Measurements from ENCODE around the gene VSIG4. TPM values are rescaled to one million over a fixed set of nuclear protein-coding genes. Genes with fewer than 3 reads are reported as not detected.

VSIG4 gene
- total and polyA plus RNA-seq, 2 experiments from 2014 or later, result not detected

- TF ChIP-seq EZH2 (IDR thresholded peaks at IDR 0.05; ENCODE audit: insufficient read depth, poor library complexity, severe bottlenecking) (no peak), EZH2phosphoT487 (IDR thresholded peaks at IDR 0.05; ENCODE audit: insufficient read depth, low read depth) (no peak)
- no peaks in the 10 kb centered on the region for H3K79me2 ChIP-seq (ENCODE audit: insufficient read depth)
- H3K27me3 ChIP-seq (replicated peaks; ENCODE audit: insufficient read depth), result no peaks in the 10 kb centered on the region
- DNase-seq, result no peak
- H2AFZ ChIP-seq, result no peak overlapping the region
- no peak overlapping the region for H3K9ac ChIP-seq
- no peaks in the 10 kb centered on the region for H3F3A ChIP-seq (ENCODE audit: insufficient read depth)
- no peaks in the 10 kb centered on the region for H3K9me3 ChIP-seq (ENCODE audit: low read depth)
- no peaks in the 10 kb centered on the region for H3K36me3 ChIP-seq (ENCODE audit: low read depth)
- H3K4me3 ChIP-seq, result no peak overlapping the region
- H3K9me2 ChIP-seq (ENCODE audit: insufficient read depth), result no peaks in the 10 kb centered on the region
- H3K4me2 ChIP-seq (ENCODE audit: unreplicated experiment), result no peak overlapping the region
- no peak overlapping the region for H3K27ac ChIP-seq
- WGBS, 2 experiments (ENCODE audit: low coverage in 1 of 2, low lambda C conversion rate in 2 of 2, missing lambda C conversion rate in 2 of 2), result 55% methylated on average over 4 of the region's 4 CpGs
- H4K20me1 ChIP-seq (ENCODE audit: insufficient read depth), result no peaks in the 10 kb centered on the region
- H3K4me1 ChIP-seq (ENCODE audit: insufficient read depth), result no peaks in the 10 kb centered on the region
- in situ Hi-C loops (cut with MboI), result no loop called here
These were observed 33.9 kb downstream of the VSIG4 start for GRCh38 chrX:66005830-66006449.

DNA sequence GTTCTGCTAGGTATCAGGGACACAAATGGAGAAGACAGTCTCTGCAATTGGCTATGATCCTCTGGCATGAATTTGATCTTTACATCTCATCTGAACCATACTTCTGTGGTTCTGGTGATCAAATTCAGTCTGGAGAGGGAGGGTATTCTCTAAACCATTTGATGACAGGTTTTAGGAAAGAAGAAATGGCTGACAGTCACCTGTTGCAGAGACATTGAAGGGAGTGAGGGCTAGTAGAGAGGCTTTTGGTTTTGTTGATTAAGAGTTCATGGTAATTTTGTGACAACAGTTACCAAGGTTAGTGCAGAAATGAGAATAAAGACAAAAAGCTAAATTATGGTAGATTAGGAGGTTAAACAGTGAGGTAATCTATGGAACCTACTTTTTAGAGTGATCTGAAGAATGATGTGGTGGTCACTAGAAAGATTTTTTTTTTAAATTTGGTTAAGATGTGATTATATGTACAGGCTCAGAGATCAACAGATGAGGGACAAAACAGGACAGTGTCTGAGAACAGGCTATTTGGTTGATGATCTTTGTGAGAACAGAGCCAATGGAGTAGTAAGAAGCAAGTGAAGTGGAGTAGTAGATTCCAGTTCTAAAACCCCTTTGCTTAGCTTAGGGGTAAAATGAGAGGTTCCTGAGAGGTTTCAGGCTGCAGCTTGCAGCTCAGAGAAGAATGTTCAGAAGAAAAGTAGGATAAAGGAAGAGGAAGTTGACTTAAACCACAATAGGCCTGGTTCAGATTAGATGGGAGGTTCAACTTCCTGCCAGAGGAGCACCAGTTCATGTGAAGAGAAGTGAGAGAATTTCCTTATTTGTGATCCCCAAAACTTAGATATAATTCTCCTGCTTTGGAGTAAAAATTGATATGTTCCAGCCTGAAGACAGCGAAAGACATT lies 34.7 kb downstream of the VSIG4 start:
- no peak for TF ChIP-seq EZH2 (IDR thresholded peaks at IDR 0.05; ENCODE audit: insufficient read depth, poor library complexity, severe bottlenecking)
- TF ChIP-seq EZH2phosphoT487 (IDR thresholded peaks at IDR 0.05; ENCODE audit: insufficient read depth, low read depth), result no peak
- Histone ChIP-seq H4K20me1 (ENCODE audit: insufficient read depth) (no peaks in the 10 kb centered on the region), H3K79me2 (ENCODE audit: insufficient read depth) (no peaks in the 10 kb centered on the region), H2AFZ (no peak overlapping the region), H3K9me2 (ENCODE audit: insufficient read depth) (no peaks in the 10 kb centered on the region), H3K4me1 (ENCODE audit: insufficient read depth) (no peaks in the 10 kb centered on the region), H3F3A (ENCODE audit: insufficient read depth) (no peaks in the 10 kb centered on the region), H3K27ac (no peak overlapping the region), H3K4me2 (ENCODE audit: unreplicated experiment) (no peak overlapping the region), H3K36me3 (ENCODE audit: low read depth) (no peaks in the 10 kb centered on the region), H3K27me3 (replicated peaks; ENCODE audit: insufficient read depth) (no peaks in the 10 kb centered on the region), H3K9me3 (ENCODE audit: low read depth) (no peaks in the 10 kb centered on the region), H3K4me3 (no peak overlapping the region), H3K9ac (no peak overlapping the region)
- no peak for DNase-seq
- WGBS, 2 experiments (ENCODE audit: low coverage in 1 of 2, low lambda C conversion rate in 2 of 2, missing lambda C conversion rate in 2 of 2), result 70 to 95% methylated on average over 1 of the region's 1 CpG
- in situ Hi-C loops (cut with MboI), result no loop called here

GRCh38 chrX:66002824-66003680 lies 36.8 kb downstream of the VSIG4 start:
- Histone ChIP-seq H3K4me3 (no peak overlapping the region), H3K4me1 (ENCODE audit: insufficient read depth) (no peaks in the 10 kb centered on the region), H3K9me2 (ENCODE audit: insufficient read depth) (no peaks in the 10 kb centered on the region), H3K9me3 (ENCODE audit: low read depth) (no peaks in the 10 kb centered on the region), H3F3A (ENCODE audit: insufficient read depth) (no peaks in the 10 kb centered on the region), H2AFZ (no peak overlapping the region), H3K27me3 (replicated peaks; ENCODE audit: insufficient read depth) (no peaks in the 10 kb centered on the region), H4K20me1 (ENCODE audit: insufficient read depth) (no peaks in the 10 kb centered on the region), H3K27ac (no peak overlapping the region), H3K36me3 (ENCODE audit: low read depth) (no peaks in the 10 kb centered on the region), H3K4me2 (ENCODE audit: unreplicated experiment) (no peak overlapping the region), H3K9ac (no peak overlapping the region), H3K79me2 (ENCODE audit: insufficient read depth) (no peaks in the 10 kb centered on the region)
- TF ChIP-seq EZH2 (IDR thresholded peaks at IDR 0.05; ENCODE audit: insufficient read depth, poor library complexity, severe bottlenecking) (no peak), EZH2phosphoT487 (IDR thresholded peaks at IDR 0.05; ENCODE audit: insufficient read depth, low read depth) (no peak)
- DNase-seq, result no peak
- in situ Hi-C loops (cut with MboI), result no loop called here
- 57 to 58% methylated on average over 11 of the region's 11 CpGs for WGBS, 2 experiments (ENCODE audit: low coverage in 1 of 2, low lambda C conversion rate in 2 of 2, missing lambda C conversion rate in 2 of 2)

GRCh38 chrX:66001596-66001995 lies 38.3 kb downstream of the VSIG4 start:
- no peaks in the 10 kb centered on the region for H3K36me3 ChIP-seq (ENCODE audit: low read depth)
- H3K4me3 ChIP-seq, result no peak overlapping the region
- H3K9ac ChIP-seq, result no peak overlapping the region
- no peaks in the 10 kb centered on the region for H3K79me2 ChIP-seq (ENCODE audit: insufficient read depth)
- H3F3A ChIP-seq (ENCODE audit: insufficient read depth), result no peaks in the 10 kb centered on the region
- no peak overlapping the region for H3K4me2 ChIP-seq (ENCODE audit: unreplicated experiment)
- no peak overlapping the region for H3K27ac ChIP-seq
- H3K9me2 ChIP-seq (ENCODE audit: insufficient read depth), result no peaks in the 10 kb centered on the region
- DNase-seq, result no peak
- no peaks in the 10 kb centered on the region for H4K20me1 ChIP-seq (ENCODE audit: insufficient read depth)
- H3K27me3 ChIP-seq (replicated peaks; ENCODE audit: insufficient read depth), result no peaks in the 10 kb centered on the region
- H2AFZ ChIP-seq, result no peak overlapping the region
- H3K9me3 ChIP-seq (ENCODE audit: low read depth), result no peaks in the 10 kb centered on the region
- no peaks in the 10 kb centered on the region for H3K4me1 ChIP-seq (ENCODE audit: insufficient read depth)
- no peak for TF ChIP-seq EZH2phosphoT487 (IDR thresholded peaks at IDR 0.05; ENCODE audit: insufficient read depth, low read depth)
- TF ChIP-seq EZH2 (IDR thresholded peaks at IDR 0.05; ENCODE audit: insufficient read depth, poor library complexity, severe bottlenecking), result no peak
- in situ Hi-C loops (cut with MboI), result no loop called here

All from GM23248 (cell line).